ENCODE measurements around the gene RAB8A.

Gene RAB8A

DNA sequence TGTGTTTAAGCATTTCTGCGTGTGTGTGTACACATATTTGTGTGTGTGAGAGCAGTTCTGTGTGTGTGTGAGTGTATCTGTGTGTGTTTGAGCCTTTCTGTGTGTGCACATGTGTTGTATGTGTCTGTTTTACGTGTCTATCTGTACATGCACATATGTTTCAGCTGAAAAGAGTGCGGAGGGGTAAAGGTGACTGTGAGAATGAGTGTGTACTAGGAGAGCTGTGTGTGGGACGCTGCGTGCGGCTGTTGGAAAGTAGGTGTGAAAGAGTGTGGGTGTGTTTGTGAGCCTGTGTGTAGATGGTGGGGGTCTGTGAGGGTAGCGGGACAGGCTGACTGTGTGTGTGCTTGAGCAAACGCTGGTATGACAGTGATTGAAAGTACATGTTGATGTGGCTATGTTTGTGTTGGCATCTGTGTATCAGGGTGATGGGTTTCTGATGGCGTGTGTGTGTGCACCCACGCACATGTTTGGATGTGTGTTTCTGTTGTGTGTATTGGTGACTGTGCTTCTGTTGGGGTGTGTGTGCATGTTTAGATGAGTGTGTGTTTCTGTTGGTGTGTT lies 42.9 kb upstream of the RAB8A start:
- no peak for DNase-seq (ENCODE audit: low read depth)
- H3K4me3 ChIP-seq (ENCODE audit: low read length), result no peak overlapping the region
- TF ChIP-seq, protein P1, sequence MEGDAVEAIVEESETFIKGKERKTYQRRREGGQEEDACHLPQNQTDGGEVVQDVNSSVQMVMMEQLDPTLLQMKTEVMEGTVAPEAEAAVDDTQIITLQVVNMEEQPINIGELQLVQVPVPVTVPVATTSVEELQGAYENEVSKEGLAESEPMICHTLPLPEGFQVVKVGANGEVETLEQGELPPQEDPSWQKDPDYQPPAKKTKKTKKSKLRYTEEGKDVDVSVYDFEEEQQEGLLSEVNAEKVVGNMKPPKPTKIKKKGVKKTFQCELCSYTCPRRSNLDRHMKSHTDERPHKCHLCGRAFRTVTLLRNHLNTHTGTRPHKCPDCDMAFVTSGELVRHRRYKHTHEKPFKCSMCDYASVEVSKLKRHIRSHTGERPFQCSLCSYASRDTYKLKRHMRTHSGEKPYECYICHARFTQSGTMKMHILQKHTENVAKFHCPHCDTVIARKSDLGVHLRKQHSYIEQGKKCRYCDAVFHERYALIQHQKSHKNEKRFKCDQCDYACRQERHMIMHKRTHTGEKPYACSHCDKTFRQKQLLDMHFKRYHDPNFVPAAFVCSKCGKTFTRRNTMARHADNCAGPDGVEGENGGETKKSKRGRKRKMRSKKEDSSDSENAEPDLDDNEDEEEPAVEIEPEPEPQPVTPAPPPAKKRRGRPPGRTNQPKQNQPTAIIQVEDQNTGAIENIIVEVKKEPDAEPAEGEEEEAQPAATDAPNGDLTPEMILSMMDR (conservative IDR thresholded peaks at IDR 0.05; ENCODE audit: low read depth, low read length), result no peak

DNA sequence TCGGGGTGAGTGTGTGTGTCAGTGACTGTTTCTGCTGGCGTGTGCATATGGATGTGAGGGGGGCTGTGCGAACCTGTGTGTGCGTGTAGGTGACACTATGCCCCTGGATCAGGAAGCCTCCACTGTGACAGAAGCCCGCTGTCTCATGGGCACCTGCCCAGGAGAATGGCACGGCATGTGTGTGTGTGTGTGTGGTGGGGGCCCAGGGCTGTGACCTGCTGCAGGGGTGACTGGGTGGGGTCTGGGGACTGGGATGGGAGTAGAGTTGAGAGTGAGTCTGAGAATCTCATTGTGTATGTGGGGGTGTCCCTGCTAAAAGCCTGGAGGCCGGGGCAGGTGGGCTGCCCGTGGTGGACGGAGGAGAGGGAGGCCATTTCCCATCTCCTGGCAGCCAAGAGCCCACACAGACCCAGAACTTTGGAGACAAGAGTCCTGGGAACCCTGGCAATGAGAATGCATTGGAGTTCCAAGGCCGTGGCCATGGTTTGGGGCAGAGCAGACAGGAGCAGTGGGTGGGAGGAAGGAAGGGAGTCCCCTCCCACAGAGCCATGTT lies 41.8 kb upstream of the RAB8A start:
- no peak for DNase-seq (ENCODE audit: low read depth)
- H3K4me3 ChIP-seq (ENCODE audit: low read length), result no peak overlapping the region

DNA sequence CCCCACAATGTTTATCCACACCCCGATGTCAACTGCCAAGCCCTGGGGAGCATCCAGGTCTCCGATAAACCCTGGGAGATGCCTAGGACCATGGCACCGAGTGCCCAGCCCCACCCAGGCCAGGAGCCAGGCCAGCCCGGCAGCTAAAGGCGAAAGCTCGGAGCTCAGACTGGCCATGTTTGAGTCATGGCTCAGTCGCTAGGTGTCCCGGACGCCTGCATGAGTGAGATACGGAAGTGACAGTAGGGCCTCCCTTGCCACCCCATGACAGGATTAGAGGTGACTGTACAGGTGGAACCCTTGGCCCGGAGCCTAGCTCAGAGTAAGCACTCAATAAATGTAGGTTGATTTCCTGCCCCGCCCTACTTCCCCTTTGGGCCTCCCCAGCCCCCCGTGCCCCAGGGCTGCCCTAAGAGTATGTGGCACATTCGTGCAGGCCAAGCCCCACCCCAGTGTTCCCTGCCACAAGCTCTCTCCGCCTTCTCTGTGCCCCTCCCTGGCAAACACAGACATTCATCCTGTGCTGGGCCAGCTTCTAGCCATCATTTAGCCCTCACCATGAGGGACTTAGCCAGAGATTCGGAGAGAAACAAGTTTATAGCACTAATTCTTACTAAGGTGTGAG lies 41.2 kb upstream of the RAB8A start:
- TF ChIP-seq, protein P1 (conservative IDR thresholded peaks at IDR 0.05; ENCODE audit: low read depth, low read length), result no peak
- H3K4me3 ChIP-seq (ENCODE audit: low read length), result no peak overlapping the region

More for the DNA sequence above, 41.8 kb upstream of the RAB8A start:
- TF ChIP-seq, protein P1 (conservative IDR thresholded peaks at IDR 0.05; ENCODE audit: low read depth, low read length), result no peak

DNA sequence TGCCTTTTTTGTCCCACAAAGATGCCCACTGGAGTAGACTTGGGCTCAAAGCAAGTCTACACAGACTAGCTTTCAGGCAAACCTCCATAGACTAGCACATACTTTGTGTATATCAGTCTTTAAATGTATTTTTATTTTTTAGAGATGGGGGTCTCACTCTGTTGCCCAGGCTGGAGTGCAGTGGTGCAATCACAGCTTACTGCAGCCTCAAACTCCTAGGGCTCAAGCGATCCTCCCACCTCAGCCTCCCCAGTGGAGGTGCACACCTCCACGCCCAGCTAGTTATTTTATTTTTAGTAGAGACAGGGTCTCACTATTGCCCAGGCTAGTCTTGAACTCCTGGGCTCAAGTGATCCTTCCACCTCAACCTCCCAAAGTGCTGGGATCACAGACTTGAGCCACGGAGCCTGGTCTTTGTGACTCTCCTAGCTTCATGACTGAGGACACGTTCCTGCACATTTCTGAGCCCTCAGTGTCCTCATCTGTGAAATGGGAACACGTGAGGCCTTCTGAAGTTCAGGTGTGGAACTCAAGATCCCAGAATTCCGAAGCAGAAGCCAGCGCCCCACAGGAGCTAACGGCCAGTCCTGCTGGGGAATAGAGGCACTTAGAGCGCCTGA lies 40.5 kb upstream of the RAB8A start:
- no peak for DNase-seq (ENCODE audit: low read depth)
- no peak overlapping the region for H3K4me3 ChIP-seq (ENCODE audit: low read length)
- TF ChIP-seq, protein P1 (conservative IDR thresholded peaks at IDR 0.05; ENCODE audit: low read depth, low read length), result no peak

More for the DNA sequence above, 41.2 kb upstream of the RAB8A start:
- DNase-seq (ENCODE audit: low read depth), result no peak

DNA sequence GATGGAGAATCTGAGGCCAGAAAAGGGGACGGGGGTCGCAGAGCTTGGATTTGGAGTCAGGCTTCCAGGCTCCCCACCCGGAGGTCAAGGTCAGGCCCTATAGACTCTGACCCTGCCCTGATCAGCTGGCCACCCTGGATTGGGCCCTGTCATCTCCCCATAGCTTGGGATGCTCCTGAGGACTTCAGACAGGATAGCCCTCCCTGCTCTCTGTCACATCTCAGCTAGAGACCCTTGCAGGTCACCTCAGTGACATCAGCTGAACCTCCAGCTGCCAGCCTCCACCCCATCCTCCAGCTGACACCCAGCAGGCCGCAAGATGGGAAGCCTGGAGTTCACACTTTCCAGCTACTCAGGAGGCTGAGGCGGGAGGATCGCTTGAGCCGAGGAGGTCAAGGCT lies 38.2 kb upstream of the RAB8A start:
- H3K4me3 ChIP-seq (ENCODE audit: low read length), result no peak overlapping the region
- TF ChIP-seq, protein P1 (conservative IDR thresholded peaks at IDR 0.05; ENCODE audit: low read depth, low read length), result no peak
- no peak for DNase-seq (ENCODE audit: low read depth)

DNA sequence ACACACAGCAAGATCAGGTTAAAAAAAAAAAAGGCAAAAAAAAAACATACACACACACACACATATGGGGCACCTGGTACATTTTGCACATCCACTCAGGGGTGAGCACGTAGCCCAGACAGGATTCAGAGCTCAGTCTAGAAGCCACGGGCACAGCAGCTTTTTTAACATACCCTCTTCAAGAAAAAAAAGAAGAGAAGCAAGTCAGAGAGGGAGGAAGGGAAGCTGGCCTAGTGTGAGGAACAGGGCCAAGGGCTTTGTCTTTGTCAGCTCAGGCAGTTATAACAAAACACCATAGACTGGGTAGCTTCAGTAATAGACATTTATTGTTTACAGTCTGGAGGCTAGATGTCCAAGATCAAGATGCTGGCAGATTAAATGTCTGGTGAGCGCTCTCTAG lies 37.7 kb upstream of the RAB8A start:
- TF ChIP-seq, protein P1 (conservative IDR thresholded peaks at IDR 0.05; ENCODE audit: low read depth, low read length), result no peak
- H3K4me3 ChIP-seq (ENCODE audit: low read length), result no peak overlapping the region
- DNase-seq (ENCODE audit: low read depth), result no peak

Measured in retinal pigment epithelial cell (primary cell).